Stimulated activated CD4-positive, alpha-beta T cell treated with anti-CD3 and anti-CD28 coated beads, Interleukin-2, amount 100 ng/mL, for 48 hours (primary cell): ENCODE results near the gene RNF213.
"Not testable (repeated sequence)": the region's sequence is repeated elsewhere in the genome, so short reads cannot be mapped to it uniquely, and the experiment has no call there.

Experiments used
- DNase-seq, 2 donors: peaks; one replicate each; pipeline ENCODE4 v3.0.0-alpha.2; 2020

Gene RNF213

GRCh38 chr17:80323982-80324381, 63.3 kb downstream of the RNF213 start:
- no peak for DNase-seq

GRCh38 chr17:80327518-80327917, 66.9 kb downstream of the RNF213 start:
- DNase-seq = no peak

GRCh38 chr17:80328634-80329380, 68.2 kb downstream of the RNF213 start:
- DNase-seq = no peak

- not testable (repeated sequence) for DNase-seq
Observed at GRCh38 chr17:80329421-80329820, 68.8 kb downstream of the RNF213 start.

GRCh38 chr17:80330276-80330675, 69.6 kb downstream of the RNF213 start:
- DNase-seq = no peak

- DNase-seq = not testable (repeated sequence)
Observed at GRCh38 chr17:80330938-80331337, 70.3 kb downstream of the RNF213 start.

- no peak for DNase-seq
Observed at GRCh38 chr17:80331820-80332219, 71.2 kb downstream of the RNF213 start.

GRCh38 chr17:80337195-80337895, 76.7 kb downstream of the RNF213 start:
- no peak for DNase-seq

- DNase-seq = no peak
Observed at GRCh38 chr17:80339118-80339517, 78.5 kb downstream of the RNF213 start.

- no peak for DNase-seq
Observed at GRCh38 chr17:80339731-80340456, 79.2 kb downstream of the RNF213 start.

GRCh38 chr17:80345321-80345720, 84.7 kb downstream of the RNF213 start:
- DNase-seq = no peak

GRCh38 chr17:80345841-80346497, 85.3 kb downstream of the RNF213 start:
- DNase-seq = no peak

GRCh38 chr17:80346498-80347275, 86.0 kb downstream of the RNF213 start:
- DNase-seq = no peak

- DNase-seq = no peak
Observed at GRCh38 chr17:80347536-80347935, 86.9 kb downstream of the RNF213 start.

GRCh38 chr17:80347948-80348351, 87.3 kb downstream of the RNF213 start:
- no peak for DNase-seq

- DNase-seq = no peak
Observed at GRCh38 chr17:80348551-80349150, 88.0 kb downstream of the RNF213 start.

- no peak for DNase-seq
Observed at GRCh38 chr17:80349151-80349651, 88.5 kb downstream of the RNF213 start.

GRCh38 chr17:80349751-80350150, 89.1 kb downstream of the RNF213 start:
- DNase-seq = no peak

GRCh38 chr17:80352216-80352895, 91.7 kb downstream of the RNF213 start:
- DNase-seq = no peak

- no peak for DNase-seq
Observed at GRCh38 chr17:80352991-80353665, 92.5 kb downstream of the RNF213 start.
